Thoracic aorta (tissue), 2 donors: ENCODE measurements around the gene DDX4. TPM values are rescaled to one million over a fixed set of nuclear protein-coding genes. Genes with fewer than 3 reads are reported as not detected.
"Not testable (repeated sequence)": the region's sequence is repeated elsewhere in the genome, so short reads cannot be mapped to it uniquely, and the experiment has no call there.

Source experiments
- ATAC-seq: fragments of 150-250 bp; one replicate; pipeline ENCODE4 v1.8.0; 2017; ENCODE audit warnings: low read depth; ENCODE audit not compliant: insufficient number of reproducible peaks, low FRiP score
- DNase-seq: peaks from one replicate; pipeline ENCODE4 v3.0.0-alpha.2; 2020; ENCODE audit warnings: low spot score
- H3K27ac ChIP-seq, 2 donors: fragments of 200-600 bp; sonication (generic); 1 replicate in 1 of 2; 2 replicates in 1 of 2; pipeline ENCODE4 v1.5.1; 2016; ENCODE audit warnings: mild to moderate bottlenecking in 2 of 2, moderate library complexity in 2 of 2
- H3K27me3 ChIP-seq: fragments of 200-600 bp; sonication (generic); replicated peaks from 2 replicates; pipeline ENCODE4 v1.6.0; 2016; ENCODE audit warnings: mild to moderate bottlenecking; ENCODE audit not compliant: insufficient read depth
- H3K36me3 ChIP-seq: fragments of 200-600 bp; sonication (generic); one replicate; pipeline ENCODE4 v1.5.1; 2016
- H3K4me1 ChIP-seq, 2 donors: fragments of 200-600 bp; sonication (generic); 1 replicate in 1 of 2; 2 replicates in 1 of 2; pipeline versions ENCODE4 v1.5.1 to v1.6.0; 2016; ENCODE audit warnings: low read depth in 2 of 2, mild to moderate bottlenecking in 1 of 2; ENCODE audit not compliant: control insufficient read depth in 1 of 2
- H3K4me3 ChIP-seq: fragments of 200-600 bp; sonication (generic); 2 replicates; pipeline ENCODE4 v1.5.1; 2016; ENCODE audit warnings: mild to moderate bottlenecking
- H3K9me3 ChIP-seq: fragments of 200-600 bp; sonication (generic); 2 replicates; pipeline ENCODE4 v1.5.1; 2016
- CTCF ChIP-seq: fragments of 200-600 bp; sonication (generic); IDR thresholded peaks from one replicate; pipeline ENCODE4 v1.5.1; 2019; ENCODE audit warnings: antibody characterized with exemption
- total RNA-seq, 2 donors: library from RNA; depleted of rRNA; stranded (reverse); fragments of >200 nt; gene quantifications; one replicate each; pipeline versions ENCODE4 v1.1.0 to v1.2.3, GENCODE V29; 2016

DDX4 gene
- not detected for total RNA-seq

- DNase-seq = no peak
- no peak for ATAC-seq
- Histone ChIP-seq H3K9me3 (no peaks in the 10 kb centered on the region), H3K4me1 (no peaks in the 10 kb centered on the region), H3K36me3 (no peaks in the 10 kb centered on the region), H3K27me3 (no peaks in the 10 kb centered on the region), H3K4me3 (no peak within 1 kb of the TSS), H3K27ac (no peak within 1 kb of the TSS)
- TF ChIP-seq CTCF = no peak
Measured at GRCh38 chr5:55737793-55738192, at the start of gene DDX4. DDX4 (plus strand) TSS chr5:55738061; CDS start chr5:55738964, 903 bp downstream.

GRCh38 chr5:55691265-55692105 is 46.4 kb upstream of the DDX4 start:
- no peaks in the 10 kb centered on the region for H3K36me3 ChIP-seq
- peak overlapping the region; percentile 55 for H3K4me3 ChIP-seq
- no peaks in the 10 kb centered on the region for H3K27me3 ChIP-seq
- H3K4me1 ChIP-seq = peaks cover 10 to 19% of the 10 kb centered on the region in 2 donors
- peak; percentile 70 for TF ChIP-seq CTCF
- DNase-seq (no peak), ATAC-seq (peak; percentile 72)
- no peaks in the 10 kb centered on the region for H3K9me3 ChIP-seq
- H3K27ac ChIP-seq = peak overlapping the region in 1 of 2 donors; percentile 15

GRCh38 chr5:55692106-55692417 is 45.8 kb upstream of the DDX4 start:
- no peaks in the 10 kb centered on the region for H3K36me3 ChIP-seq
- H3K4me1 ChIP-seq = peaks cover 10 to 19% of the 10 kb centered on the region in 2 donors
- ATAC-seq = no peak
- no peak overlapping the region for H3K4me3 ChIP-seq
- no peak overlapping the region for H3K27ac ChIP-seq
- no peaks in the 10 kb centered on the region for H3K27me3 ChIP-seq
- H3K9me3 ChIP-seq = no peaks in the 10 kb centered on the region
- DNase-seq = no peak
- TF ChIP-seq CTCF = no peak

GRCh38 chr5:55692509-55692908 is 45.4 kb upstream of the DDX4 start:
- Histone ChIP-seq H3K4me1 (peaks cover 10 to 19% of the 10 kb centered on the region in 2 donors), H3K9me3 (no peaks in the 10 kb centered on the region), H3K27ac (no peak overlapping the region), H3K36me3 (no peaks in the 10 kb centered on the region), H3K27me3 (no peaks in the 10 kb centered on the region), H3K4me3 (no peak overlapping the region)
- DNase-seq (no peak), ATAC-seq (no peak)
- no peak for TF ChIP-seq CTCF

- Histone ChIP-seq H3K27ac (no peak overlapping the region), H3K4me1 (peaks cover 10 to 23% of the 10 kb centered on the region in 2 donors), H3K9me3 (no peaks in the 10 kb centered on the region), H3K4me3 (no peak overlapping the region), H3K36me3 (no peaks in the 10 kb centered on the region), H3K27me3 (no peaks in the 10 kb centered on the region)
- ATAC-seq (no peak), DNase-seq (no peak)
- TF ChIP-seq CTCF = peak; percentile 38
Measured at GRCh38 chr5:55694152-55694830, 43.6 kb upstream of the DDX4 start.

- not testable (repeated sequence) for H3K27ac ChIP-seq, DNase-seq, ATAC-seq, H3K9me3 ChIP-seq, H3K36me3 ChIP-seq, H3K27me3 ChIP-seq, H3K4me3 ChIP-seq
- peaks cover under 1 to 18% of the 10 kb centered on the region in 2 donors for H3K4me1 ChIP-seq
Measured at GRCh38 chr5:55696704-55697103, 41.2 kb upstream of the DDX4 start.
